ENCODE data around the gene FER.
"Not testable (repeated sequence)": the region's sequence is repeated elsewhere in the genome, so short reads cannot be mapped to it uniquely, and the experiment has no call there.

FER gene

GRCh38 chr5:109160468-109160867, 412.8 kb downstream of the FER start:
- DNase-seq (ENCODE audit: low read depth in 1 of 2, low spot score in 1 of 2) = no peak
- no peak for TF ChIP-seq JUND (IDR thresholded peaks at IDR 0.05; ENCODE audit: low read depth)
- in situ Hi-C loops (cut with HindIII; ENCODE audit: low pct_unique_long_range_greater_than_20kb, low sequenced_read_pairs) = no loop called here

GRCh38 chr5:109161914-109162683, 414.4 kb downstream of the FER start:
- no peak for TF ChIP-seq JUND (IDR thresholded peaks at IDR 0.05; ENCODE audit: low read depth)
- no peak for DNase-seq (ENCODE audit: low read depth in 1 of 2, low spot score in 1 of 2)
- in situ Hi-C loops (cut with HindIII; ENCODE audit: low pct_unique_long_range_greater_than_20kb, low sequenced_read_pairs) = no loop called here

GRCh38 chr5:109163336-109163735, 415.6 kb downstream of the FER start:
- in situ Hi-C loops (cut with HindIII; ENCODE audit: low pct_unique_long_range_greater_than_20kb, low sequenced_read_pairs) = no loop called here
- TF ChIP-seq JUND (IDR thresholded peaks at IDR 0.05; ENCODE audit: low read depth) = no peak

GRCh38 chr5:109164001-109164400, 416.3 kb downstream of the FER start:
- no peak for DNase-seq (ENCODE audit: low read depth in 1 of 2, low spot score in 1 of 2)
- no peak for TF ChIP-seq JUND (IDR thresholded peaks at IDR 0.05; ENCODE audit: low read depth)
- in situ Hi-C loops (cut with HindIII; ENCODE audit: low pct_unique_long_range_greater_than_20kb, low sequenced_read_pairs) = no loop called here

More at GRCh38 chr5:109163336-109163735, 415.6 kb downstream of the FER start:
- DNase-seq (ENCODE audit: low read depth in 1 of 2, low spot score in 1 of 2) = no peak

GRCh38 chr5:109167586-109167985, 419.9 kb downstream of the FER start:
- TF ChIP-seq JUND (IDR thresholded peaks at IDR 0.05; ENCODE audit: low read depth) = no peak
- in situ Hi-C loops (cut with HindIII; ENCODE audit: low pct_unique_long_range_greater_than_20kb, low sequenced_read_pairs) = no loop called here
- no peak for DNase-seq (ENCODE audit: low read depth in 1 of 2, low spot score in 1 of 2)

GRCh38 chr5:109168151-109168550, 420.5 kb downstream of the FER start:
- DNase-seq (ENCODE audit: low read depth in 1 of 2, low spot score in 1 of 2) = no peak
- in situ Hi-C loops (cut with HindIII; ENCODE audit: low pct_unique_long_range_greater_than_20kb, low sequenced_read_pairs) = no loop called here
- TF ChIP-seq JUND (IDR thresholded peaks at IDR 0.05; ENCODE audit: low read depth) = no peak

GRCh38 chr5:109170629-109171350, 423.1 kb downstream of the FER start:
- no peak for DNase-seq (ENCODE audit: low read depth in 1 of 2, low spot score in 1 of 2)
- TF ChIP-seq JUND (IDR thresholded peaks at IDR 0.05; ENCODE audit: low read depth) = no peak

GRCh38 chr5:109171437-109172073, 423.9 kb downstream of the FER start:
- in situ Hi-C loops (cut with HindIII; ENCODE audit: low pct_unique_long_range_greater_than_20kb, low sequenced_read_pairs); DNase-seq (ENCODE audit: low read depth in 1 of 2, low spot score in 1 of 2): not testable (repeated sequence)

More at GRCh38 chr5:109170629-109171350, 423.1 kb downstream of the FER start:
- in situ Hi-C loops (cut with HindIII; ENCODE audit: low pct_unique_long_range_greater_than_20kb, low sequenced_read_pairs) = no loop called here

- in situ Hi-C loops (cut with HindIII; ENCODE audit: low pct_unique_long_range_greater_than_20kb, low sequenced_read_pairs) = no loop called here
- no peak for TF ChIP-seq JUND (IDR thresholded peaks at IDR 0.05; ENCODE audit: low read depth)
- no peak for DNase-seq (ENCODE audit: low read depth in 1 of 2, low spot score in 1 of 2)
Measured at GRCh38 chr5:109173036-109173794, 425.5 kb downstream of the FER start.

- no peak for TF ChIP-seq JUND (IDR thresholded peaks at IDR 0.05; ENCODE audit: low read depth)
- in situ Hi-C loops (cut with HindIII; ENCODE audit: low pct_unique_long_range_greater_than_20kb, low sequenced_read_pairs) = no loop called here
- no peak for DNase-seq (ENCODE audit: low read depth in 1 of 2, low spot score in 1 of 2)
Measured at GRCh38 chr5:109177227-109177626, 429.5 kb downstream of the FER start.

GRCh38 chr5:109177782-109178181, 430.1 kb downstream of the FER start:
- DNase-seq (ENCODE audit: low read depth in 1 of 2, low spot score in 1 of 2) = no peak
- no peak for TF ChIP-seq JUND (IDR thresholded peaks at IDR 0.05; ENCODE audit: low read depth)
- in situ Hi-C loops (cut with HindIII; ENCODE audit: low pct_unique_long_range_greater_than_20kb, low sequenced_read_pairs) = no loop called here

- no peak for DNase-seq (ENCODE audit: low read depth in 1 of 2, low spot score in 1 of 2)
- in situ Hi-C loops (cut with HindIII; ENCODE audit: low pct_unique_long_range_greater_than_20kb, low sequenced_read_pairs) = no loop called here
- TF ChIP-seq JUND (IDR thresholded peaks at IDR 0.05; ENCODE audit: low read depth) = no peak
Measured at GRCh38 chr5:109180668-109181067, 433.0 kb downstream of the FER start.
